HG02884 (cell line): Measurements from ENCODE around the gene EXOSC7.
A peak's percentile ranks its signal among the peaks of the same experiment; 100 is the strongest.
"Not testable (repeated sequence)": the region's sequence is repeated elsewhere in the genome, so short reads cannot be mapped to it uniquely, and the experiment has no call there.

Source experiments
- ATAC-seq: cut with Tn5 transposase; IDR thresholded peaks from one replicate; pipeline ENCODE4 v1.9.1; 2021; ENCODE audit warnings: mild to moderate bottlenecking, moderate library complexity; ENCODE audit not compliant: unreplicated experiment

The EXOSC7 gene

DNA sequence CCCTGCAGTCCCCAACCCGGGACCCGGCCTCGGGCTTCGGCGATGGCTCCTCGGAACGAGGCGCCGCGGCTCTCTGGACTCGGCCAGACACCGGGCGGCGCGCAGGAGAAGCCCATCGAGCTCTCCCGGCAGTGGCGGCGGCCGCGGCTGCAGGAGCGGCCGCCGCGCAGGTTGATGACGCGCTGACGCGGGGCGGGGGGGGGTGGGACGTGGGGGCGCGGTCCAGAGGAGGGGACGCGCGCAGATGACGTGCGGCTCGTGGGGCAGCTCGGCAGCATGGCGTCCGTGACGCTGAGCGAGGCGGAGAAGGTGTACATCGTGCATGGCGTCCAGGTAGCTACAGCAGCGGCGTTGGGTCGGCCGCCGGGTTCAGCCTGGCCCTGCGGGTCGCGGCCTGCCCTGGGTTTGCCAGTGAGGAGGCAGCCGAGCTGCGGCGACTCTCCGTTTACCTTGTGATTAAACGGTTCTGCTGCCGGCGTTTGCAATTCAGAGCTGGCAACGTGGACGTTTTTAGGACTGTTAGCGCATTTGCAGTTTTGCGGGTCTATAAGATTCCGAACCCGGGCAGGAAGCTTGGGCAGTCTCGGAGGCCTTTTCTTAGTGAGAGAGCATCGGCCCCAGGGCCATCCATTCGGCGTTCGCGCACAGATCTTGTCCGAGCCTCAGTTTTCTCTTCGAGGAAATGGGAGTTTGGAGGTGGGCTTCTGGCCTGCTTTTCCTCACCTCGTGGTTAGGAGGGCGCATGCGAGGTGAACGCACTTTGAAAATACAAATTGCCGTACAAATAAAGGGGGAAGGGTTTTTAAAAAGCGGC, at the start of gene EXOSC7, which contains the start of gene ZDHHC3:
Gene EXOSC7 (plus strand): TSS at position 243 of the 814 bp plus-strand sequence. CDS start 34 bp downstream, at position 277.
Gene ZDHHC3 (minus strand): TSS at position 173 of the 814 bp plus-strand sequence. CDS start 16,738 bp downstream, outside the sequence.
- peak; percentile 82 for ATAC-seq

DNA sequence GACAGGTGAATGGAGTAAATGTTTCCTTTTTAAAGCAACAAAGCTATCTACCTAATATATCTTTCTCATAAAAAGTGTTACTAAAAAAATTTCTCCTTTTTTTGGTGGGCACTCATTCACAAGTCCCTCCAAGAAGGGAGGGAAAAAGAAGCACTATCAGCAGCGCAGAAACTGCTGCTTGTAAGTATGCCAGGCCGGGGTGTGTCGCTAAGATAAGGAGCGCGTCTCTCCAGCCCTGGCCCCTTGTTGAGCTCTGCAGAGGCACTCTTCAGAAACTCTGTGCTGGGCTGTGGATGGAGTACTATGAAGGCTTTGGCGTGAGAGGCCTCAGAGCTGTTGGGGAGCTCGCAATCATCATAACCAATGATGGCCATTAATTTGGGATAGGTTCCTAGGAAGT, 49.1 kb upstream of the EXOSC7 start:
- no peak for ATAC-seq

DNA sequence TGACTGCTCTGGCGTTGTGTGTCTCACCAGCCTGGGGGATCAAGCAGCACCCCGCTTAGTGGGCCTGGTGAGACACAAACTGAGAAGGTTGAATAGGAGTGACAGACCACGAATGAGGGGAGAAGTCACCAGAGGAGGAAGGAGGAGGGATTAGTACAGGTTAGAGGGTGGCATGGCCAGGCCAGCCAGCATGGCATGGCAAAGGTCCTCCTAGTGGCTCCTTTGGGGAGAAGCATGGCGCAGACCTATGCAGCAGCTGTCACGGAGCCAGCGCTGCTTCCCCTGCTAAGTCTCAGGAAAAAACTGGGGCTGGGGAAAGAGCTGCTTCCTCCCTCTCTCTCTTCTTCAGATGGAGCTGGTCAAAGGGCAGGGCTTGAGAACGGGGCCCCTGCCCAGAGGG, 48.7 kb upstream of the EXOSC7 start:
- ATAC-seq: no peak

DNA sequence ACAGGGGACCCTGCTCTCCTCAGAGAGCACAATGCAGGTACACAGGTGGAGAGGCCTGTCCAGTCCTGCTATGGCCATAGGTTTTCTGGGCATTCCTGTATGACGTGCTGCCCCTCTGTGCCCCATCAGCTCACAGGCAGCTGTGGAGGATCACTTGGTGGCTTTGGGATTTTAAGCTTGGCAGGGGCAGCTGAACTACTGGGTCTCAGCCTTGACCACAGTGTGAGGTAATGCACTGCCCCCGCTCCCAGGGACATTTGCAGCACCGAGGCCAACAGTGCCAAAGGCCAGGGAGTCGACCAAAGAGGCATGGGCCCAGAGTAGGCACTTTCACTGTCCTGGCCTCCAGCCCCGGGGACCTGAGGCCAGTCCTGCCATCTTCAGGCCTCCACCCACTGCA, 46.3 kb upstream of the EXOSC7 start:
- no peak for ATAC-seq

DNA sequence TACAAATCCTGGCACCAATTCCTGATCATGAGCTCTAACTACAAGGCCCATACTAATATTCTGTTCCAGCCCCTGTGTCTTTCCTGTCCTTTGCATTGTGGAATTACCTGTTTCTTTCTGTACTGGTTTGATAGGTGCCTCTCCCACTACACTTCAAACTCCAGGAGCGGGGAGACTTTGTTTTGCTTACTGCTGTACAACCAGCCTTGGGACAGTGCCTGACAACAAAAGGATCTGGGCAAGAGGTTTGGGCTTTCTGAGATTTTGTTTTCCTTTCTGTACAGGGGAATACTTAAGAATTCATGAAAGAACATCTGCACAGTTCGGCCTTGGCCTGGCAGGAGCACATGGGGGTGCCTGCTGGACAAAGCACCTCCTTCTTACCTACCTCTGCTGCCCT, 45.1 kb upstream of the EXOSC7 start:
- no peak for ATAC-seq

DNA sequence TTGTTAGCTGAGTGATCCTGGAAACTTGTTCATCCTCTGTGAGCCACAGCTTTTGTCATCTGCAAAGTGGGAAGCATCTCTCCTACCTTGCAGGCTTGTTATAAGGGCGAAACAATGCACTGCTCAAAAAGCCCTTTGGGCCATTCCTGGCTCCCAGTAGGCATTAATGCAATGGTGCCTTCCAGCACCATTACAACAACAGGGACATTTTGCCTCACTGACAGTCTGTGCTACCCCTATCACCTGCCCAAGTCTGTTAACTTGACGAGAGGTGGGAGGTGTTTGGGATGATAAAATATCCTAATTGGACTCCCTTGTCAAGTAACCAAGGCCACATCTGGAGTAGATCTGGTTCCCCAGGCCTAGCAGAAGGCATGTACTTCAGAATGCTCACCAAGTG, 44.3 kb upstream of the EXOSC7 start:
- ATAC-seq: no peak

DNA sequence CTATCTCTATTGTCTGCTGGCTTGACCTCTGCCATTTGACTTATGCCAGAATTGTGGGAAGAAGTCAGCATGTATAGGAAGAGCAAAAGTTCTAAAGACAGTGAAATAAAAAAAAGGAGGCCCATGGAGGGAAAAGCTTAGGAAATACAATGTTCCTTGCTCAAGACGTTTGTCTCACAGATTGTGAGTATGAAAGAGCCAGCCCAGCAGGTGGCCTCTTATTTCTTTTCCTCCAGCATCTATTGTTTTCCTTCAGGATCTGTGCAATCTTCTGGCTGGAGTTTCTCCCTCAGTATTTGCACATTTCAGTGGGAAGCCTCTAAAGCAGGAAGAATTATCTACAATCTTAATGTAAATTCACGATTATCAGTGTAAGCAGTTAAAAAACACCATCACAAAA, 43.8 kb upstream of the EXOSC7 start:
- no peak for ATAC-seq

DNA sequence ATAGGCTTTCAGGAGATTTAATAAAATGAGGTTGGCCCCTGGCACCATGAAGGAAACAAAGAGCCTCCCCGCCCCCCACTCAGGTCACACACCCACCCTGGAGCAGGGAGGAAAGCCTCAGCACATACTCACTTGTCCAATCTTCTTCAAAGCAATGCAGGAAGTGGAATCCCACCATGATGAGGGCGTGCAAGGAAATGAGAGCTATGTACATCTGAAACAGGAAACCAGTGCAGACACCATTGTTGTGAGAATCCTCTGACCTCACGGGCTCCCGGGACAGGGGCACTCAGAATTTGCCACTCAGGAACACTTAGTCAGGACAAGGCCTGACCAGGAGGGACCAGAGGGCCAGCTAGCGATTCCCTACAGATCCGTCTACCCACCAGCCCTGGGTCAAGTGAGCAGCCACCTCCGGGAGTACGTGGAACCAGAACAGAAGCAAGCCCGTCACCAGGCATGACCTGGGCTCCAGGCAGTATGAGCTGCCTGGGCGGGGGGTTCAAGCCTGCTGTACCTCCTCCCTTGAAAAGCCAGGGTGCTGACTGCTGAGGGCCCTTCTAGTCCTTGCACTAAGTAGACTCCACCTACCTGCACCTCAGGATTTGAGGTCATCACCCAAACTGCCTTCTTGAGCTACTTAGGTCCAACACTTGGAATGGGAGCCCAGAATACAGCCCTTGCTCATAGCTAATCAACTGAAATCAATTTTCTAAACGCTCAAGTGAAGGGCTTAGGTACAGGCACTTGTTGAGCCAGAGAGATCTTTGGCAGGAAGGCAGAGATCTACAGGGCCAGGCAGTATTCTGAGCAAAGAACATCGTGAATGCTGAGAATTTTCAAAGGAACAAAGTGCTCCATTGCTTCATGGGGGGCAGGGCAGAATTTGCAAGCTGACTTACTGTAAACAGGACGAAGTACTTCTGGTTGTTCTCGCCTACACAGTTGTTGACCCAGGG, 42.8 kb upstream of the EXOSC7 start:
- ATAC-seq: no peak

DNA sequence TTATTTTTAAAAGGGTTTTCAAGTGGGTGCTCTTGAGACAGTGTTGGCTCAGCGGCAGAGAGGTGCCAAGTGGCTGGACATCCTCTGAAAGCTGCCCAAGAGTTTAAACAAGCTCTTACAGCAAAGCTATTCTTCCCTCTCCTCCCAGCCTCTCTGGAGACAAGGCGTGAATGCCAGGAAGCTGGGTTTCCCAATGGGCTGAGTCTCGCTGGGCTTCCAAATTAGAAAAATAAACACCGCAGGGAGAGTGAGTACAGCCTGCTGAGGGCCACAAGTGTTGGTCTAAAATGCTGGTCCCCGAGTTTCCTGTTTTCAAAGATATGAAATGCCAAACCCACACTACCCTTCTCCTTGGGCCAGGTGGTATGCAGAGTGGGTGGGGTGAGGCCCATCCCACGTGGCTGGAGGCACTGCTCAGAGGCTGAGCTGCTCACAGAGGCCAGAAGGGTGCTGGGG, 36.4 kb upstream of the EXOSC7 start:
- no peak for ATAC-seq

DNA sequence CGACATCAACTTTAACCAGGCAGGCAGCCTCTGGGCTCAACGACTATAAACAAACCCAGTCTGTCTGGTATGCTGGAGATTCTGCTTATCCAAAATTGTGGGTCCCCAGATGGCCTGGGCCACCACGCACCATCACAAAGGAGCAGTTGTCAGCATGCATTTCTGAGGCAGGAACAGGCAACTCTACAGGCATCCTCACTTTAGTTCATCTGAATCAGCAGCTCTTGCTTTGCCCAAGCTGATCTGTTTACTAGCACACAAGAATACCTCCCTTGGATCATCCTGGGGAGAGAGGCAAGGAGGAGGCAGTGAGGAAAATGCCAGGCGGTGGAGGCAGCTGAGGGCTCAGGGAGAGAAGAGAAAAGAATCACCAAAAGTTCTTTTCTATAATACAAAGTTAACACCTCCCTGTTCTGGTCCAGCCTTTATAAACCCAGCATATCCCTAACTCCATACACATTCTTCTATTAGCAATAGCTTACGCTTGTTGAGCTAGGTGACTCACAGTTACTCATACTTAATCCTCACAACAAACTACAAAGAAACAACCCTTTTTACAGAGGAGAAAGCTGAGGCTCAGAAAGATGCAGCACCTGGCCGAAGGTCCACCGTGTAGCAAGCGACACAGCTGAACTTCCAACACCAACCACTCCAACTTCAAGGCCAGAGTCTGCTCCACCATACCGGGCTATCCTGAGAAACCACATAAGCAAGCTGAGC, 33.7 kb upstream of the EXOSC7 start:
- ATAC-seq: no peak

DNA sequence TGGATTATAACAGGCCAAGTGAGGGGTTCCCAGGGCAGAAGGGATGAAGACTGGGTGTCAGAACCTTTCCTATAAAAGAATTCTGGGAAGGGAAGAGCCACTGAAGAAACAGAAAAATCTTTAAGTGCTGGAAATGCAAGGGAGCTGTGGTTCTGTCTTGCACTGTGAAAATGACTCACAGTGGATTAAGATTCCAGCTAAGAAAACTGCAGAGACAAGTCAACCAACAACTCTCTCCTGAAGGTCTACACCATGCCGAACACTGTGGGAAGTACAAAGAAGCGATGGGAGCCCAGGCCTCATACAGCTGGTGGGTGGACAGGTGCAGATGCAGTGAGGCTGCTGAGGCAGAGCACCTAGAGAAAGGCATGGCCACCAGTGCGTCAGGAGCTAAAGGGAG, 27.8 kb upstream of the EXOSC7 start:
- ATAC-seq: no peak

DNA sequence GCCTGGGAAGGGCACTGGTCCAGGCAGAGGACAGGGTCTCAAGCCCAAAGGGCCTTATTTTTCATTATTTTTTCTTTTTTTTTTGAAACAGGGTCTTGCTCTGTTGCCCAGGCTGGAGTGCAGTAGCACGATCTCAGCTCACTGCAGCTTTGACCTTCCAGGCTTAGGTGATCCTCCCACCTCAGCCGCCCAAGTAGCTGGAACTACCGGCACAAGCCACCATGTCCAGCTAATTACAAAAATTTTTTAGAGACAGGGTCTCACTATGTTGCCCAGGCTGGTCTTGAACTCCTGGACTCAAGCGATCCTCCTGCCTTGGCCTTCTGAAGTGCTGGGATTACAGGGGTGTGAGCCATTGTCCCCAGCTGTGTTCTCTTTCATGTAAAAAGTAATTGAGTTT, 26.3 kb upstream of the EXOSC7 start:
- ATAC-seq: not testable (repeated sequence)

DNA sequence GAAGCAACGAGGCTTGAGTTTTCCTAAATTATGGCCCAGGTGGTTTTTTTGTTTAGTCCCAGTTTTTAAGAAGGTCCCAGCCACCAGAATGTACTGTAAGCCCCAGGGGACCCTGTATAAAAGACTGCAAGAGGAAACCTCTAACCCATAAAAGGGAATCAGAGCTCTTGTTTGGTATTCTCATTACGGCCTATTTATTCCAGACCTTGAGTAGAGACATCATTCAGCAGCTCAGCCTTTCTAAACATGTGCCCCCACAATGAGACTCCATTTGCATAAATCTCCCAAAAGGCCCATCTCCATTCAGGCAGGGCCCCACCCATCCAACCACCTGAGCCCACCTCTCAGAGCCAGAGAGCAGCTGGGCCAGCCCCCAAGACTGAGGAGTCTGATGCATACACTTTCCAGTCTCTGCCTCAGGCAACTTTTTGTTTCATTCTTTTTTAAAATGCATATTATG, 25.7 kb upstream of the EXOSC7 start:
- no peak for ATAC-seq

DNA sequence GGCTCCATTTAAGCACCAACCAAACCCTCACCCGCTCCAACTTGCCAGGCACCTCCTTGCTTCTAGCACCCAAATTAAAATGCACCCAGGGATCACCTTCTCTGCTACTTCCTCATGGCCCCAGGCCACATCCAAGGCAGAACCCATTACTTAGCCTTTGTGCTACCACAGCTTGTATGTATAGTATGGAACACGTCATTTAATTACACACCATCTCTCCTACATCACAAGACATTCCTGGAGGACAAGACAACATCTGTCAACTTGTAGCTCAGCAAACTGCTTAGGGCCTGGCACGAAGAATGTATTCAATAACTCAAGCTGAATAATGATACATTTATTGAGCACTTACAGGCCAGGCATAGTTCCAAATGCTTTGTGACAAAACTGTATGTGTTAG, 23.4 kb upstream of the EXOSC7 start:
- no peak for ATAC-seq

DNA sequence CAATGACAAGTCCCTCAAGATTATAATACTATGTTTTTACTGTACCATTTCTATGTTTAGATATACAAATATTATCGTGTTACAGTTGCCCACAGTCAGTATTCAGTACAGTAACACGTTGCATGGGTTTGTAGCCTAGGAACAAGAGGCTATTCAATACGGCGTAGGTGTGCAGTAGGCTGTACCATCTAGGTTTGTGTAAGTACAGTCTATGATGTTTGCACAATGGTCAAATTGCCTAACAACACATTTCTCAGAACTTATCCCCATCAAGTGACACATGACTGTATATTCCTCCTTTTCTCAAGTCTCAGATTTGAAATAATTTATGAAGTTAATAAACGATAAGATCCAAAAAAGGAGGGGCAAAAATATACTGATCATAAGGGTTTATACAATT, 21.7 kb upstream of the EXOSC7 start:
- ATAC-seq: no peak

DNA sequence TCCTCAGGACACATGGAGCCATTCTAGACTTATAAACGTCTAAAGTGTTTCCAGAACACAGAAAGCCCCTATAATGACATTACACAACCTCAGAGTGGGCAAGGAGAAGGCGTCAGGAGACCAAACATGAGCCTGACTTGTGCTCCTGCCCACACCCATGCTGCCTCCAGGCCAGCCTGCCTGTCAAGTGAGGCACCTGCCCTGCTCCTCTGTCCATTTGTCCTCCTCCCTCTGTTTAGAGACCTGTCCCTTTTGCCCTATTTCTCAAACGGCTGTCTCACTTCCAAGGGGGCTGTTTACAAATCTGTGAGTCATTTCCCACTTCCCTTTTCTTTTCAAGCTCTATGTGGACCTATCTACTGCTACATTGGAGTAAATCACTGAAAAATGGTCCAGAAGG, 21.1 kb upstream of the EXOSC7 start:
- peak; percentile 65 for ATAC-seq

DNA sequence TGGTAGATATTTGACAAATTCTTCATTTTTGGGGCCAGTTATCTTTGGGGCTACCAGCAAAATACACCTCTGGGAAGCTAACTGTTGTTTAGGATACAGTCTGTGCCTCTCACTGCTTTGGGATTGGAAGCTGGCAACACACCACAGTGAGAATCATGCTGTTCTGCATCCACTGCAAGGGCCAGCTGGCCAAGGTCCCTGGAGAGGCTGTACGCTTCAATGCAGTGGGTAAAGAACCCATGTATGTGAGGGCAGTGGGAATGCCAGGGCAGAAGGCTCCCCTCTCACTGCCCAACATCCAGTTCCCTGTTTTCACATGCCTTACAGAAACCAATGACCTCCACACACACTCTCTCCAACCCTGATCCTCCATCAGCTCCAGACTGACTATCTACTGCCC, 20.1 kb upstream of the EXOSC7 start:
- ATAC-seq: no peak

DNA sequence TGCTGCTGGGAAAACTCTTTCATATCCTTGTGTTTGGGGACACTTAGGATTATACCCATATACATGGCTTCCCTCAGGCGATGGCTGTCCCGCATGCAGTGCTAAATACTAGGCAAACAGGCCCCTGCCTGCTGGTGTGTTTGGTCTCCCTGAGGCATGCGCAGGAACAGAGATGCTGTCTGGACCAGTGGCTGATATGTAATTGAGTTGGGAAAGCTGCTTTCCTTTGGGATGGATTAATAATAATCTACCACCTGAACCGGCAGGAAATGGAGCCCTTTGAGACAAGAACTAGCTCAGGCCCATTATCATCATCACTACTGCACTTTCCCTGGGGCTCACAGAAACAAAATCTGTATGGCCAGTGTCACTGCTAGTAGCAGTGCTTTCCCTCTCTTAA, 18.1 kb upstream of the EXOSC7 start:
- no peak for ATAC-seq

DNA sequence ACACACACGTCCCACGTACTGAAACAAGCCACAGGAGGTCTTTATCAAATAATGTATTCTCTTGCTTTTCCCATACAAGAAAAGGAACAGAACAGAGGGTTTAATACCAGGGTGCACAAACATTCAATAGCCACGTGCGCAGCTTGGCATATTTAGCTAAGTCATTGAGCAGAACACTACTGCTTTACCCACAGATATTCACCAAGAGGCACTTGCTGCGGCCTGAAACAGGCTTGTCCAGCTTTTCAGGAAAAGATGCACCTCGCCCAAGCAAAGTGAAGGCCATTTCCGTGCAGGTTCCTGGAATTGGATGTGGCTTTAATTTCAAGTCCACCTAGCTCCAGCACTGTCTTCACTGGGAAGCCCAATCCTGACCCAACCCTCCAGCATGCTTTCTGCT, 17.7 kb upstream of the EXOSC7 start:
- ATAC-seq: no peak

DNA sequence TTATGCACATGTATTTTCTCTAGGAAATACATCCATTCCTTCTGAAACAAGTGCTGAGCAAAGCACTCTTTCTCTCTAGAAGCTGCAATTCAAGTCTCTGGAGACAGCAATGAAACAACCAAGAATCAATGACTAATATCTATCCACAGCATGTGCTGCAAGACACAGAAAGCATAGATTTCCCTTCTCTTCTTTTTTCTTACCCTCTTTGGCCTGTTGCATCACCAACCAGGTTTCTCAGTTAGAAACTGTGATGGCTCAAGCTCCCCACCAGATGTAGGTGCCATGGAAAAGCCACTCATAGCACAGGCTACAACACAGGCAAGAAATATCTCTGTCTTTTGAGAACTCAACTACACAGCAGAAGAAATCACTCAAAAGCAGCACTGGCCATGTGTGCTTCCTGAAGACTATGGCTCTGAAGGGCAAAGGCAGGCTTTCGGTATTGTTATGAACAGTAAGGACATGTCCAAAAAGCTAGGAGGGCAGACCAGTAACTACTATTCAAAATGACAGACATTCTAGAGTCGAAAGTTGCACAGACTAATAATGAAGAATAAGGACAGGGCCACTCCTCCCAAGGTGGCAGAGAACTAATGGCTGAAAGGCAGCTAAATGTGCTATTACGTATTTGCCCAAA, 15.5 kb upstream of the EXOSC7 start:
- no peak for ATAC-seq
